ENCODE data around the gene TINAG.
"Not testable (repeated sequence)": the region's sequence is repeated elsewhere in the genome, so short reads cannot be mapped to it uniquely, and the experiment has no call there.

TINAG gene

GRCh38 chr6:54301770-54302169 is 6.5 kb upstream of the TINAG start:
- no peak for TF ChIP-seq CTCF (IDR thresholded peaks at IDR 0.05; ENCODE audit: insufficient read depth, low read depth, low read length, missing control alignments)

GRCh38 chr6:54307439-54307910 is 766 bp upstream of the TINAG start:
- no peak for TF ChIP-seq CTCF (IDR thresholded peaks at IDR 0.05; ENCODE audit: insufficient read depth, low read depth, low read length, missing control alignments)
- H3K4me3 ChIP-seq (ENCODE audit: low read depth, low read length): no peak overlapping the region
- no peak for DNase-seq (ENCODE audit: low read depth)

More at GRCh38 chr6:54301770-54302169, 6.5 kb upstream of the TINAG start:
- H3K4me3 ChIP-seq (ENCODE audit: low read depth, low read length): no peak overlapping the region
- no peak for DNase-seq (ENCODE audit: low read depth)

- no peak for DNase-seq (ENCODE audit: low read depth)
- H3K4me3 ChIP-seq (ENCODE audit: low read depth, low read length): no peak overlapping the region
- no peak for TF ChIP-seq CTCF (IDR thresholded peaks at IDR 0.05; ENCODE audit: insufficient read depth, low read depth, low read length, missing control alignments)
These were observed 710 bp downstream of the TINAG start for GRCh38 chr6:54308986-54309315.

- TF ChIP-seq CTCF (IDR thresholded peaks at IDR 0.05; ENCODE audit: insufficient read depth, low read depth, low read length, missing control alignments): no peak
These were observed 2.3 kb downstream of the TINAG start for GRCh38 chr6:54310377-54311152.

GRCh38 chr6:54315656-54316055 is 7.4 kb downstream of the TINAG start:
- TF ChIP-seq CTCF (IDR thresholded peaks at IDR 0.05; ENCODE audit: insufficient read depth, low read depth, low read length, missing control alignments): no peak
- no peak overlapping the region for H3K4me3 ChIP-seq (ENCODE audit: low read depth, low read length)
- DNase-seq (ENCODE audit: low read depth): no peak

More at GRCh38 chr6:54310377-54311152, 2.3 kb downstream of the TINAG start:
- no peak overlapping the region for H3K4me3 ChIP-seq (ENCODE audit: low read depth, low read length)
- DNase-seq (ENCODE audit: low read depth): no peak

GRCh38 chr6:54320871-54321270 is 12.6 kb downstream of the TINAG start:
- H3K4me3 ChIP-seq (ENCODE audit: low read depth, low read length): no peak overlapping the region
- no peak for TF ChIP-seq CTCF (IDR thresholded peaks at IDR 0.05; ENCODE audit: insufficient read depth, low read depth, low read length, missing control alignments)
- no peak for DNase-seq (ENCODE audit: low read depth)

- no peak for DNase-seq (ENCODE audit: low read depth)
- no peak overlapping the region for H3K4me3 ChIP-seq (ENCODE audit: low read depth, low read length)
- TF ChIP-seq CTCF (IDR thresholded peaks at IDR 0.05; ENCODE audit: insufficient read depth, low read depth, low read length, missing control alignments): no peak
These were observed 19.4 kb downstream of the TINAG start for GRCh38 chr6:54327631-54328030.

GRCh38 chr6:54331571-54331970 is 23.3 kb downstream of the TINAG start:
- DNase-seq (ENCODE audit: low read depth); H3K4me3 ChIP-seq (ENCODE audit: low read depth, low read length): not testable (repeated sequence)

Measured in GM12865 (cell line).